B cell (primary cell): Measurements from ENCODE around the gene WDR5. TPM values are rescaled to one million over a fixed set of nuclear protein-coding genes. Genes with fewer than 3 reads are reported as not detected.

Source experiments
- ATAC-seq: fragments of 200-7000 bp; cut with Tn5 transposase; one replicate; pipeline ENCODE4 v1.10.0; 2021; ENCODE audit warnings: low read depth, mild to moderate bottlenecking, moderate number of reproducible peaks, moderate library complexity
- CTCF ChIA-PET: fragments of 350-600 bp; sonication (Branson Sonifier 250); formaldehyde crosslinking; loops from one replicate; lab custom pipeline; 2021; ENCODE audit warnings: antibody characterized with exemption, inconsistent platforms; lab: Charles Lee
- POLR2A ChIA-PET: fragments of 350-600 bp; sonication (Branson Sonifier 250); formaldehyde crosslinking; loops from one replicate; lab custom pipeline; 2021; ENCODE audit warnings: antibody characterized with exemption; lab: Charles Lee
- DNase-seq: peaks from one replicate; pipeline ENCODE4 v3.0.0; 2013
- H2AFZ ChIP-seq: 2 replicates; pipeline ENCODE4 v1.6.1; 2012; ENCODE audit warnings: mild to moderate bottlenecking, low read depth, low read length; ENCODE audit not compliant: insufficient read depth, poor library complexity, severe bottlenecking
- H3K27ac ChIP-seq, 2 donors: 1 replicate in 1 of 2; 2 replicates in 1 of 2; pipeline ENCODE4 v1.5.1; 2012 to 2013; ENCODE audit warnings: low read length in 2 of 2, mild to moderate bottlenecking in 2 of 2, moderate library complexity in 1 of 2
- H3K27me3 ChIP-seq, 4 experiments: fragments of 200-600 bp in 1 of 4; sonication (generic) in 1 of 4; replicated peaks in 1 of 4; 1 replicate in 2 of 4; 2 replicates in 2 of 4; pipeline versions ENCODE4 v1.6.1 to v1.7.0; 2013 to 2016; ENCODE audit warnings: low read length in 3 of 4, mild to moderate bottlenecking in 2 of 4, mixed read lengths in 1 of 4, moderate library complexity in 1 of 4; ENCODE audit not compliant: insufficient read depth in 4 of 4, control insufficient read depth in 3 of 4; ENCODE audit errors: control extremely low read depth in 1 of 4
- H3K36me3 ChIP-seq, 2 experiments: replicated peaks in 1 of 2; 1 replicate in 1 of 2; 2 replicates in 1 of 2; pipeline versions ENCODE4 v1.6.1 to v1.7.1; 2013; ENCODE audit warnings: low read length in 1 of 2; ENCODE audit not compliant: insufficient read depth in 2 of 2, control insufficient read depth in 1 of 2; ENCODE audit errors: control extremely low read depth in 1 of 2, extremely low read depth in 1 of 2
- H3K4me1 ChIP-seq, 2 donors: fragments of 200-600 bp in 1 of 2; sonication (generic) in 1 of 2; 1 replicate in 1 of 2; 2 replicates in 1 of 2; pipeline versions ENCODE4 v1.5.1 to v1.6.1; 2013 to 2017; ENCODE audit warnings: low read length in 2 of 2; ENCODE audit not compliant: control insufficient read depth in 2 of 2, insufficient read depth in 2 of 2
- H3K4me2 ChIP-seq: replicated peaks from 2 replicates; pipeline ENCODE3; 2012; ENCODE audit warnings: mild to moderate bottlenecking, low read depth, low read length; ENCODE audit not compliant: poor library complexity, severe bottlenecking
- H3K4me3 ChIP-seq, 5 experiments: fragments of 200-600 bp in 1 of 5; sonication (generic) in 1 of 5; 1 replicate in 3 of 5; 2 replicates in 2 of 5; pipeline versions ENCODE4 v1.5.1 to v1.7.0; 2011 to 2016; ENCODE audit warnings: low read length in 4 of 5, mild to moderate bottlenecking in 4 of 5, low read depth in 2 of 5, control low read depth in 1 of 5, moderate library complexity in 1 of 5; ENCODE audit not compliant: insufficient read depth in 1 of 5; ENCODE audit errors: control extremely low read depth in 1 of 5, extremely low read depth in 1 of 5
- H3K79me2 ChIP-seq: fragments of 200-600 bp; sonication (generic); one replicate; pipeline ENCODE4 v1.6.0; 2016; ENCODE audit warnings: low read length; ENCODE audit not compliant: control insufficient read depth, insufficient read depth
- H3K9ac ChIP-seq: fragments of 200-600 bp; sonication (generic); 2 replicates; pipeline ENCODE4 v1.6.1; 2017; ENCODE audit warnings: mild to moderate bottlenecking, low read length, moderate library complexity
- H3K9me3 ChIP-seq, 3 donors: one replicate each; pipeline versions ENCODE4 v1.6.1 to v1.7.1; 2013; ENCODE audit warnings: low read length in 2 of 3; ENCODE audit not compliant: control insufficient read depth in 2 of 3, insufficient read depth in 1 of 3; ENCODE audit errors: control extremely low read depth in 1 of 3
- H4K20me1 ChIP-seq: 2 replicates; pipeline ENCODE4 v1.6.0; 2012; ENCODE audit warnings: mild to moderate bottlenecking, low read length; ENCODE audit not compliant: insufficient read depth, control insufficient read depth, poor library complexity, severe bottlenecking
- H3K27ac Mint-ChIP-seq: one replicate; pipeline ENCODE4 v1.8.0; 2021; ENCODE audit warnings: mixed read lengths
- H3K27me3 Mint-ChIP-seq: one replicate; pipeline ENCODE4 v1.8.0; 2021; ENCODE audit warnings: mixed read lengths
- H3K4me1 Mint-ChIP-seq: one replicate; pipeline ENCODE4 v1.8.0; 2021; ENCODE audit warnings: mixed read lengths
- H3K4me3 Mint-ChIP-seq: one replicate; pipeline ENCODE4 v1.8.0; 2021; ENCODE audit warnings: mixed read lengths
- H3K9me3 Mint-ChIP-seq: one replicate; pipeline ENCODE4 v1.8.0; 2022; ENCODE audit warnings: mixed read lengths; ENCODE audit not compliant: insufficient read depth
- CTCF ChIP-seq: fragments of 200-600 bp; IDR thresholded peaks from one replicate; pipeline ENCODE4 v1.8.0; 2022; ENCODE audit warnings: antibody characterized with exemption, mild to moderate bottlenecking
- EZH2 ChIP-seq: IDR thresholded peaks from 2 replicates; pipeline ENCODE4 v1.6.1; 2012; ENCODE audit warnings: borderline replicate concordance, low read depth, mild to moderate bottlenecking, moderate library complexity, low read length; ENCODE audit not compliant: insufficient read depth, poor library complexity, severe bottlenecking
- WGBS: methylation state at CpG from one replicate; pipeline ENCODE4 v1.1.5; 2013; ENCODE audit warnings: missing lambda C conversion rate; ENCODE audit not compliant: insufficient coverage; 5-methylcytosine and 5-hydroxymethylcytosine counted together
- intact Hi-C: fragments of 100-400 bp; cut with micrococcal nuclease; formaldehyde crosslinking; loops from one replicate; pipeline ENCODE4 v1.10.0; 2022
- polyA plus RNA-seq: library from polyadenylated mRNA; depleted of rRNA; stranded (reverse); fragments of >200 nt; gene quantifications from 2 replicates; pipeline ENCODE4 v1.2.3, GENCODE V29; 2012
- total RNA-seq, 2 donors: library from RNA; stranded (reverse); fragments of 120-200 nt in 1 of 2; gene quantifications; 1 replicate in 1 of 2; 2 replicates in 1 of 2; pipeline versions ENCODE4 v1.2.3 to v1.2.4, GENCODE V29; 2013 to 2022

The WDR5 gene
- total and polyA plus RNA-seq, 2 donors (not counting 1 experiment from before 2014, with no cell fraction given): 18.0 to 23.8 TPM

- Histone ChIP-seq H4K20me1 (no peaks in the 10 kb centered on the region), H3K4me2 (no peak overlapping the region), H3K9ac (no peak overlapping the region), H3K9me3 (peaks cover 0 to 7% (median 2%) of the 10 kb centered on the region in 3 donors), H2AFZ (no peak overlapping the region), H3K4me1 (peaks cover 16 to 22% of the 10 kb centered on the region in 2 donors), H3K4me3 (no peak overlapping the region), H3K27me3 (no peaks in the 10 kb centered on the region), H3K79me2 (peaks cover 3% of the 10 kb centered on the region), H3K36me3 (no peaks in the 10 kb centered on the region), H3K27ac (no peak overlapping the region)
- no peaks in the 10 kb centered on the region for H3K9me3 Mint-ChIP-seq
- H3K27me3 Mint-ChIP-seq: no peaks in the 10 kb centered on the region
- intact Hi-C loops: loop anchor here (5.0 kb wide), 1 partner anchor 72 kb away; no protein-coding TSS in a partner anchor
- H3K27ac Mint-ChIP-seq: no peak overlapping the region
- no peak overlapping the region for H3K4me3 Mint-ChIP-seq
- no peak for ATAC-seq
- H3K4me1 Mint-ChIP-seq: peaks cover 21% of the 10 kb centered on the region
- 95% methylated on average over 24 of the region's 24 CpGs for WGBS
- no peak for DNase-seq
- TF ChIP-seq CTCF (no peak), EZH2 (no peak)
- POLR2A ChIA-PET: no interaction called here
- CTCF ChIA-PET: interaction anchor here (0.6 to 5.9 kb wide), 8 partner anchors 10 to 286 kb away, joined by 3 to 94 read pairs (median 7); no protein-coding TSS in a partner anchor
Observed at GRCh38 chr9:134169724-134170401, 34.0 kb downstream of the WDR5 start.
